EL (cell line): ENCODE data around the gene RPL5.
A peak's percentile ranks its signal among the peaks of the same experiment; 100 is the strongest.

Experiments
- DNase-seq: peaks from one replicate; pipeline ENCODE4 v3.0.0-alpha.2; 2016

The RPL5 gene

GRCh38 chr1:92820551-92820950 is 11.3 kb upstream of the RPL5 start:
- DNase-seq, result peak; percentile 36

- peak; percentile 77 for DNase-seq
Observed at GRCh38 chr1:92822879-92823278, 9.0 kb upstream of the RPL5 start.

GRCh38 chr1:92826792-92827191 is 5.0 kb upstream of the RPL5 start:
- peak; percentile 44 for DNase-seq

GRCh38 chr1:92831368-92831761 is 475 bp upstream of the RPL5 start:
- DNase-seq, result no peak

- no peak for DNase-seq
Observed at GRCh38 chr1:92832537-92833114, 786 bp downstream of the RPL5 start.

GRCh38 chr1:92833840-92834239 is 2.0 kb downstream of the RPL5 start:
- DNase-seq, result no peak

GRCh38 chr1:92834617-92835016 is 2.8 kb downstream of the RPL5 start:
- DNase-seq, result no peak

GRCh38 chr1:92837062-92837461 is 5.2 kb downstream of the RPL5 start:
- no peak for DNase-seq

GRCh38 chr1:92838519-92838918 is 6.7 kb downstream of the RPL5 start:
- no peak for DNase-seq

- no peak for DNase-seq
Observed at GRCh38 chr1:92839442-92839841, 7.6 kb downstream of the RPL5 start.

GRCh38 chr1:92840600-92840999 is 8.8 kb downstream of the RPL5 start:
- no peak for DNase-seq

GRCh38 chr1:92842082-92843045 is 10.5 kb downstream of the RPL5 start:
- DNase-seq, result no peak

- DNase-seq, result no peak
Observed at GRCh38 chr1:92843046-92843423, 11.2 kb downstream of the RPL5 start.

GRCh38 chr1:92843429-92844352 is 11.9 kb downstream of the RPL5 start:
- DNase-seq, result no peak

GRCh38 chr1:92844439-92844838 is 12.6 kb downstream of the RPL5 start:
- no peak for DNase-seq

- DNase-seq, result no peak
Observed at GRCh38 chr1:92845908-92846307, 14.1 kb downstream of the RPL5 start.

GRCh38 chr1:92848201-92848600 is 16.4 kb downstream of the RPL5 start:
- DNase-seq, result no peak

- no peak for DNase-seq
Observed at GRCh38 chr1:92850019-92850418, 18.2 kb downstream of the RPL5 start.

- DNase-seq, result no peak
Observed at GRCh38 chr1:92851729-92852128, 19.9 kb downstream of the RPL5 start.

- DNase-seq, result no peak
Observed at GRCh38 chr1:92853299-92853698, 21.5 kb downstream of the RPL5 start.

- no peak for DNase-seq
Observed at GRCh38 chr1:92854101-92854785, 22.4 kb downstream of the RPL5 start.

- no peak for DNase-seq
Observed at GRCh38 chr1:92855236-92855635, 23.4 kb downstream of the RPL5 start.

- DNase-seq, result no peak
Observed at GRCh38 chr1:92857817-92858216, 26.0 kb downstream of the RPL5 start.
